Subcutaneous adipose tissue (tissue), 4 donors: ENCODE results near the gene MAST1. TPM values are rescaled to one million over a fixed set of nuclear protein-coding genes. Genes with fewer than 3 reads are reported as not detected.

Source experiments
- total RNA-seq, 4 donors: library from RNA; depleted of rRNA; stranded (reverse); fragments of >200 nt; gene quantifications; one replicate each; pipeline ENCODE4 v1.1.0, GENCODE V29; 2016
- TF ChIP-seq, protein P1 (sequence below): fragments of 450-650 bp; IDR thresholded peaks from one replicate; pipeline ENCODE4 v1.5.1; 2016; ENCODE audit warnings: low read depth, mild to moderate bottlenecking, control low read depth, antibody characterized with exemption, moderate library complexity

The MAST1 gene
- total RNA-seq, 4 donors from 2014 or later: 0.17 TPM; not detected in 3

DNA sequence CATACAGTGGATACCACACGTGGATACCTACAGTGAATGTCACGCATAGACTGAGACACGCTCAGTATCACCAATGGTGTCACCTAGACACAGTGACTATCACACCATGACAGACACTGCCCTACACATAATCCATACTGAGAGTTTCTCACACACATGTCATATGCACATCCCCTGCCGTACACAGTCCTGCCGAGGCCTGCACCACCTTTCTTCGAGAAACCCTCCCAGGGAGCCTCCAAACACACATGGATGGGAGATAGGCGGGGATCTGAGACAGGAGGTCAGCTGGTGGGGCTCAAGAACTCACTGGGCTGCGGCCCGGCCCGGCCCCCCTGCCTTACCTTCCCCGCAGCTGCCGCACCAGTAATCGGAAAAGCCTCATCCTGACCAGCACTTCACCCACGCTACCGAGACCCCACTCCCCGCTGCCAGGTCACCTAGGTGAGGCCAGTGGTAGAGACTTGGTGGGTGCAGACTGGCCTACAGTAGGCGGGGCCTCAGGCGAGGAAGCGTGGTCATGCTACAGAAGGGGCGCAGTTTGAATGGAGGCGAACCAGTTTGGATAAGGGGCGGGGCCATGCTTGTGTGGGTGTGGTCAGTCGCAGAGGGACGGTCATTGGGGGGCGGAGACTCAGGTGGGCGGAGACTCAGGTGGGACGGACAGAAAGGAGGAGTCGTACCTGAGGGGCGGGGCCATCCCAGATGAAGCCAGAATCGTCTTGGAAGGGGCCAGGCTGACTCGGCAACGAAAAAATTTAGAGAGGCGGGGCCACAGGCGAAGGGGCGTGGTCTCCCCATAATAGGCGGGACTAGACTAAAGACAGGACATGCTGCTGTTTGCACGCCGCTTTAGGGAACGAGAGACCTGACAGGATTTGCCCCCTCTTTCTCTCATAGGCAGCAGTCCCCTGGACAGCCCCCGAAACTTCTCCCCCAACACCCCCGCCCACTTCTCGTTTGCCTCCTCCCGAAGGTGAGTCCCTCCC, 2.1 kb downstream of the MAST1 start:
- TF ChIP-seq, protein P1, sequence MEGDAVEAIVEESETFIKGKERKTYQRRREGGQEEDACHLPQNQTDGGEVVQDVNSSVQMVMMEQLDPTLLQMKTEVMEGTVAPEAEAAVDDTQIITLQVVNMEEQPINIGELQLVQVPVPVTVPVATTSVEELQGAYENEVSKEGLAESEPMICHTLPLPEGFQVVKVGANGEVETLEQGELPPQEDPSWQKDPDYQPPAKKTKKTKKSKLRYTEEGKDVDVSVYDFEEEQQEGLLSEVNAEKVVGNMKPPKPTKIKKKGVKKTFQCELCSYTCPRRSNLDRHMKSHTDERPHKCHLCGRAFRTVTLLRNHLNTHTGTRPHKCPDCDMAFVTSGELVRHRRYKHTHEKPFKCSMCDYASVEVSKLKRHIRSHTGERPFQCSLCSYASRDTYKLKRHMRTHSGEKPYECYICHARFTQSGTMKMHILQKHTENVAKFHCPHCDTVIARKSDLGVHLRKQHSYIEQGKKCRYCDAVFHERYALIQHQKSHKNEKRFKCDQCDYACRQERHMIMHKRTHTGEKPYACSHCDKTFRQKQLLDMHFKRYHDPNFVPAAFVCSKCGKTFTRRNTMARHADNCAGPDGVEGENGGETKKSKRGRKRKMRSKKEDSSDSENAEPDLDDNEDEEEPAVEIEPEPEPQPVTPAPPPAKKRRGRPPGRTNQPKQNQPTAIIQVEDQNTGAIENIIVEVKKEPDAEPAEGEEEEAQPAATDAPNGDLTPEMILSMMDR: no peak

DNA sequence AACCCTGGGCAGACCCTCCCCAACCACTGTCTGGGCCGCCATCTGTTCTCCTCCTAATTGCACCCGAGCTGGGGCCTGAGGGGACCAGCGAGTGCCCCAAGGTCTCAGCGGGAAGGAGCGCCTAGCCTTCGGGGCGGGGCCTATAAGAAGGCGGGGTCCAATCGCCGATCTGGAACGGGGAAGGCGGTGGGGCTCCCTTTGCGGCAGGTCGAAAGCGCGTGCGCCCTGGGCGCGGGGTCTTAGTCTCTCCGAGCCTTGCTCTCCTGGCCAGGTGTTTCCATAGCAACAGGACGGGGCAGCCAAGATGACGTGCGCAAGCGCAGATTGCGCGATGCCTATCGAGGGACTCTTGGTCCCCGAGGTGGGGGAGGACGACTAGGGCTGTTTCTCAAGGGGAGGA, 2.8 kb downstream of the MAST1 start:
- TF ChIP-seq, protein P1: no peak

DNA sequence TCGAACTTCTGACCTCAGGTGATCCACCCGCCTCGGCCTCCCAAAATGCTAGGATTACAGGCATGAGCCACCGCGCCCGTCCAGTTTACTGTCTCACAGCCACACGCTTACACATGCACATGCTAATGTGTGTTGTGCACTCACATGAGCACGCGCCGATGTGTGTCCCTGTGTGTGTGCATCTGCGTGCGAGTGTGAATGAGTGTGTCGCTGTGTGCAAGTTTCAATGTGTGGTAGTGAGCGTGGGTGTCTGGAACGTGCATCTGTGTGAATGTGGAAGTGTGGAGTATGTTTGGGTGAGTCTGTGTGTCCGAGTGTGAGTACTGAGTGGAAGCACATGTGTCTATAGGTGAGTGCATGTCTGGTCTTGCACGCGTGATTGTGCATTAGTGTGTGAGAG, 4.2 kb downstream of the MAST1 start:
- TF ChIP-seq, protein P1: no peak

DNA sequence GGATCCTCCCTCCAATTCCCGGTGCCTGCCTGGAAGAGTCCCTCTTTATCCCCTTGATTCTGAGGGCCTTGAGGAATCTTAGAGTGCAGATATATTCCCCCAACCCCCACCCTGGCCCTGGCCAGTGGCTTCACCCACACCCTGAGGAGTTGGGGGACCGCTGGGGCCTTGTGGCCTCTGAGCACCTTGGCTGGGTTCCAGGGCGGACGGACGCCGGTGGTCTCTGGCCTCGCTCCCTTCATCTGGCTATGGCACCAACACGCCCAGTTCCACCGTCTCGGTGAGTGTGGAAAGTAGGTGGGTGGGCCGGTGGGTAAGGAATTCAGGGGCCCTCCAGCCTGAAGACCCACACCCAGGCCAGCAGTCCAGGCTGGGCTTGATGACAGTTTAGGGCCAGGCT, 5.0 kb downstream of the MAST1 start:
- TF ChIP-seq, protein P1: no peak

DNA sequence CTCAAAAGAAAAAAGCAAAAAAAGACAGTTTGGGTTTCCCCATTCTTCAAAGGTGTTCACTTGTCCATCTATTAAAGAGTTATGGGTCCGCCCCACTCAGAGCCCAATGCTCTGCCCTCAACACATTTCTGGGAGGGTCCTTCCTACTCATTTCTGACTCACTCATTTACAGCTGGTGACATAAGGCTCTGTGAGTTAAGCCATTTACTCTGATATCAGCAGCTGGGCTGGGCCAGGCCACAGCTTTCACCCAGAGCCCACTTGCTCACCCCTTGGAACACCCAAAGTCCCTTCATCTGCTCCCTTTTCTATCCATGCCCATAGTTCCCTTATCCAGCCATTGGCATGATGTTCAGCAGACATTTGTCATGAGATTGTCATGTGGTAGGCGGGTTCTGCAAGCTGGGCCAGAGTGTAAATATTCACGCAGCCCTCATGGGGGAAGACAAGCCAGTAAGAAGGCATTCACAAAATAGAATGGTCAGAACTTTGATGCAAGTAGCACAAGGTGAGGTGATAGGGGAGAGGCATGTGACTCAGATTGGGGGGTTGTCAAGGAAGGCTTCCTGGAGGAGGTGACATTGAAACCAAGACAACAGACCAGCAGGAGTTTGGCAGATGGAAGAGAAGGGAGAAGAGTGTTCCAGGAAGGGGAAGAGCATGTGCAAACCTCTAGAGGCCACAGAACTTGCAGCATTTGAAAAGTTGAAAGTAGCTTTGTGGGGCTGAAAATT, 5.9 kb downstream of the MAST1 start:
- TF ChIP-seq, protein P1: no peak

DNA sequence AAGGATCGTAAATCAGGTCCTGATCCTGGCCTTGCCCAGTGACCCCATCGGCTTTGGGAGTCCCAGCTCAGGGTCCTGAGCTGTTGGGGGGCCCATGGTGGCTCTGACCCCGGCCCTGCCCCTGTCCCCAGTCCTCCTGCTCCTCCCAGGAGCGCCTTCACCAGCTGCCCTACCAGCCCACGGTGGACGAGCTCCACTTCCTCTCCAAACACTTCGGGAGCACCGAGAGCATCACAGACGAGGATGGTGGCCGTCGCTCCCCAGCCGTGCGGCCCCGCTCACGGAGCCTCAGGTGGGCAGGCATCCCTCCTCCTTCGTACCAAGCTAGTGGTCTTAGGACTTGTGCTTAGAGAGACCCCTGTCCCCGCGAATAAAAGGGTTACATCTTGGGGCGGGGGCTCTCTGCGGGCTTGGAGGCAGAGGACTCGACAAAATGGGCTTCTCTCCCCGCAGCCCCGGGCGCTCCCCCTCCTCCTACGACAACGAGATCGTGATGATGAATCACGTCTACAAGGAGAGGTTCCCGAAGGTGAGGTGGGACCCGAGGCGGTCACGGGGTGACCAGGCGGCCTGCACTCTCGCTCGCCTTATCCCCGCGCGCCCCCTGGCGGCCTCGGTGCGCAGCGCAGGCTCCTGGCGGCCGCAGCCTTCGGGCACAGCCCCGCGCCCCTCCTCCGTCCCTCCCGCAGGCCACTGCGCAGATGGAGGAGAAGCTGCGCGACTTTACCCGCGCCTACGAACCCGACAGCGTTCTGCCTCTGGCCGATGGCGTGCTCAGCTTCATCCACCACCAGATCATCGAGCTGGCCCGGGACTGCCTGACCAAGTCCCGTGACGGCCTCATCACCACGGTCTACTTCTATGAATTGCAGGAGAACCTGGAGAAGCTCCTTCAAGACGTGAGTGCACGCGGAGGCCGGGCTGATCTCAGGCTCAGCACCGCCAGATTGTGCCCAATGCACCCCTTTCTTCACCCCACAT, 9.1 kb downstream of the MAST1 start:
- TF ChIP-seq, protein P1: no peak
